Fibroblast of the aortic adventitia (primary cell): ENCODE data around the gene ST6GALNAC1. TPM values are rescaled to one million over a fixed set of nuclear protein-coding genes. Genes with fewer than 3 reads are reported as not detected.

Source experiments
- DNase-seq: peaks from one replicate; pipeline ENCODE4 v3.0.0-alpha.2; 2010; ENCODE audit warnings: low read depth
- H3K4me3 ChIP-seq: 2 replicates; pipeline ENCODE4 v1.5.1; 2011; ENCODE audit warnings: low read depth, mild to moderate bottlenecking, control low read depth, low read length, moderate library complexity
- small RNA-seq: library from RNA; depleted of rRNA; stranded (forward); fragments of <200 nt; gene quantifications from one replicate; pipeline ENCODE3, GENCODE V24; 2012
- total RNA-seq: library from RNA; depleted of rRNA; stranded (reverse); fragments of >200 nt; gene quantifications from 2 replicates; pipeline ENCODE4 v1.2.3, GENCODE V29; 2012; ENCODE audit warnings: low replicate concordance
- TF ChIP-seq, protein P1 (sequence below): IDR thresholded peaks from 2 replicates; pipeline ENCODE4 v1.5.1; 2011; ENCODE audit warnings: mild to moderate bottlenecking, low read length, control low read depth, inconsistent platforms; ENCODE audit not compliant: insufficient read depth

Gene ST6GALNAC1
- total RNA-seq, 1 donor = not detected

DNA sequence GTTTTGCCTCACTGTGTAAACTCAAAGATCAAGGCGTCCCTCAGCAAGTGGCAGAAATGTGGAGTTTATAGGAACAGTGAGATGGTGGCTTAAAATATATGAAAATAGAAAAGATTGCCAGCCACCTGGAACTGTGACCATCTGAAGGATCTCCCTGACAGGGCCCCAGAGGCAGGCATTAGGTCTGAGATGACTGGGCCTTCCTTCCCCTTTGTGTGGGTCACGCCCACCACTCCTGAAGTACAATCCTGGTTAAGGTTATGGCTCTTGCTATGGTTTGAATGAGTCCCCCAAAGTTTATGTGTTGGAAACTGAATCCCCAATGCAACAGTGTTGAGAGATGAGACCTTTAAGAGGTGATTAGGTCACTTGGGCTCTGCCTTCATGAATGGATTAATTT is 64.3 kb downstream of the ST6GALNAC1 start:
- TF ChIP-seq, protein P1, sequence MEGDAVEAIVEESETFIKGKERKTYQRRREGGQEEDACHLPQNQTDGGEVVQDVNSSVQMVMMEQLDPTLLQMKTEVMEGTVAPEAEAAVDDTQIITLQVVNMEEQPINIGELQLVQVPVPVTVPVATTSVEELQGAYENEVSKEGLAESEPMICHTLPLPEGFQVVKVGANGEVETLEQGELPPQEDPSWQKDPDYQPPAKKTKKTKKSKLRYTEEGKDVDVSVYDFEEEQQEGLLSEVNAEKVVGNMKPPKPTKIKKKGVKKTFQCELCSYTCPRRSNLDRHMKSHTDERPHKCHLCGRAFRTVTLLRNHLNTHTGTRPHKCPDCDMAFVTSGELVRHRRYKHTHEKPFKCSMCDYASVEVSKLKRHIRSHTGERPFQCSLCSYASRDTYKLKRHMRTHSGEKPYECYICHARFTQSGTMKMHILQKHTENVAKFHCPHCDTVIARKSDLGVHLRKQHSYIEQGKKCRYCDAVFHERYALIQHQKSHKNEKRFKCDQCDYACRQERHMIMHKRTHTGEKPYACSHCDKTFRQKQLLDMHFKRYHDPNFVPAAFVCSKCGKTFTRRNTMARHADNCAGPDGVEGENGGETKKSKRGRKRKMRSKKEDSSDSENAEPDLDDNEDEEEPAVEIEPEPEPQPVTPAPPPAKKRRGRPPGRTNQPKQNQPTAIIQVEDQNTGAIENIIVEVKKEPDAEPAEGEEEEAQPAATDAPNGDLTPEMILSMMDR = no peak
- no peak for DNase-seq
- no peak overlapping the region for H3K4me3 ChIP-seq

DNA sequence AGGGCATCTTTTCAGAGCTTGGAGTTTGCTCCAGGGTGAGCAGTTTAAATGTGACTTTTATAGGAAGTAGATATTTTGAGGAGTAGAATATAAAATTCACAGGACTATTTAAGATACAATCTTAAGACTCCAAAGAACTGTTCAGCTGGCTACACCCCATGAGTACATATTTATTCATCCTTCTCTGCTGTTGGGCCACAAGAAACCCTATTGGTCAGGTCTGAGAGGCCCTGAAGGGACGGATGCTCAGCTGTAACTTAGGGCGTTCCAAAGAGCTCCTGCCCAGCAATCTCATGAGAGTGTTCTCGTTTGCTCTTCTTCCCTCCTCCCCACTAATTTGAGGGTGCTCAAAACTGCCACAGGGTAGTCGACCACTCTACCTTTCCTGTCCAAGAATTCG is 65.2 kb downstream of the ST6GALNAC1 start:
- no peak overlapping the region for H3K4me3 ChIP-seq
- DNase-seq = no peak
- TF ChIP-seq, protein P1 = no peak

DNA sequence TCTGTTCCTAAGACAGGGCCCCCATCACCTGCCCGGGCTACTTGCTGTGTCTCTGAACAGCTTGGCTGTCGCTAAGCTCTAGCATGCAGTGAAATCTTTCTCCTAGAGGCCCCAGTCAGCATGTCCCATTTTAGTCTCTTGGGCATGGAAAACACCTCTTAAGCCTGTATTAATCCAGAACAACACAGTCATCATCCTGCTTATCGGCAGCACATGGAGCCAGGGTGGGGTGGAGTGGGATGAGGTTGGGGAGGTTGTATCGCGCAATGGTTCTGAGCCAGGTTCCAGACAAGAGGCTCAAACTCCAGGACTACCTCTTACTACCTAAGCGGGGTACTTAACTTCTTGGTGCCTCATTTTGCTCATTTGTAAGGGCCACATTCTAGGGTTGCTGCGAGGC is 65.7 kb downstream of the ST6GALNAC1 start:
- DNase-seq = no peak
- no peak overlapping the region for H3K4me3 ChIP-seq
- TF ChIP-seq, protein P1 = no peak

DNA sequence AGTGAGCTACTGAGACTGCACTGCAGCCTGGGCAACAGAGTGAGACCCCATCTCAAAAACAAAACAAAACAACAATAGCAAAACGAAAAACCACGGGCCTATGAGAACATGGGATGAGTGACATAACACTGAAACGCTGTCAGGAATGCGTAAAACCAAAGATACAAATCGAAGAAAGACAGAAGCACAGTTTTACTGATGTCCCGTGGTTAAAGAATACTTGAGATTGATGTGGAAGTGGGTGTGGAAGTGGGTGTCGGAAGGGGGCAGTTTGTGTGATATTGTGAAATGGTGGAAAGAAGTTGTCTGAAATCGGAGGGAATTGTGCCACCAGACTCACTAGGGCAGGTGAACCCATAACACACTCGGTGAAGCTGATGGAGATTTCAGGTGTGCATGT is 67.4 kb downstream of the ST6GALNAC1 start:
- H3K4me3 ChIP-seq = no peak overlapping the region
- TF ChIP-seq, protein P1 = no peak
- DNase-seq = no peak

DNA sequence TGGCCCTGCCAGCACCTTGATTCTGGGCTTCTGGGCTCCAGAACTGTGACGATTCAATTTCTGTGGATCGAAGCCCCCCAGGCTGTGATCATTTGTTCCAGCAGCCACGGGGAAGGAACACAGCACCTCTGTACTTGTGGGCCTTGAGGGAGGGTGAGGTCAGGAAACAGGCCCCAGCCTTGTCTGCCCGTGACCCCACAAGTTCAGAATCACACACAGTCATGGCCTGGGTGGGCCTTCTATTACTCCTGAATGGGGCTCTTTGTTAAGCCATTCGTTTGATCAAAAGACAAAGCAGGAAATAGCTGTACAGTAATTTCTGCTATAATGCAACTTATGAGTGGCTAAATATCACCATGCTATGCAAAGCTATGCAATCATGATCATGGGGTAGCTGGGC is 68.0 kb downstream of the ST6GALNAC1 start:
- H3K4me3 ChIP-seq = no peak overlapping the region
- DNase-seq = no peak
- TF ChIP-seq, protein P1 = no peak

Small RNAs within 50 kb of the gene (small RNA-seq; reads per million reads assigned to genes)
- gene AC015802.2 = not detected
- not detected for gene RNU6-227P

Other genes with a start within 250 kb of the ST6GALNAC1 start
- gene UBE2O, start 190.6 kb downstream of the ST6GALNAC1 start, total RNA-seq = 13.2 and 16.3 TPM in 2 replicates
- not detected in 2 replicates for gene AANAT, start 176.2 kb downstream of the ST6GALNAC1 start, total RNA-seq
- 1.4 and 2.6 TPM in 2 replicates for gene RHBDF2, start 142.3 kb downstream of the ST6GALNAC1 start, total RNA-seq
- gene CYGB, start 106.0 kb downstream of the ST6GALNAC1 start, total RNA-seq = 25.9 and 35.2 TPM in 2 replicates
- gene PRCD, start 103.7 kb downstream of the ST6GALNAC1 start, total RNA-seq = 4.2 and 9.4 TPM in 2 replicates
- gene ST6GALNAC2, start 57.9 kb downstream of the ST6GALNAC1 start, total RNA-seq = 0.63 TPM in 1 of 2 replicates, not detected in the other
- gene MXRA7, start 67.2 kb upstream of the ST6GALNAC1 start, total RNA-seq = 166 and 287 TPM in 2 replicates
- 10.8 and 18.1 TPM in 2 replicates for gene JMJD6, start 82.8 kb upstream of the ST6GALNAC1 start, total RNA-seq
- 17.9 and 29.1 TPM in 2 replicates for gene METTL23, start 83.1 kb upstream of the ST6GALNAC1 start, total RNA-seq
- 62.8 and 109 TPM in 2 replicates for gene SRSF2, start 93.6 kb upstream of the ST6GALNAC1 start, total RNA-seq
- 33.4 and 40.5 TPM in 2 replicates for gene MFSD11, start 94.4 kb upstream of the ST6GALNAC1 start, total RNA-seq
- gene MGAT5B, start 224.6 kb upstream of the ST6GALNAC1 start, total RNA-seq = 0.18 and 0.74 TPM in 2 replicates